ENCODE data around the gene LUM.

Gene LUM

DNA sequence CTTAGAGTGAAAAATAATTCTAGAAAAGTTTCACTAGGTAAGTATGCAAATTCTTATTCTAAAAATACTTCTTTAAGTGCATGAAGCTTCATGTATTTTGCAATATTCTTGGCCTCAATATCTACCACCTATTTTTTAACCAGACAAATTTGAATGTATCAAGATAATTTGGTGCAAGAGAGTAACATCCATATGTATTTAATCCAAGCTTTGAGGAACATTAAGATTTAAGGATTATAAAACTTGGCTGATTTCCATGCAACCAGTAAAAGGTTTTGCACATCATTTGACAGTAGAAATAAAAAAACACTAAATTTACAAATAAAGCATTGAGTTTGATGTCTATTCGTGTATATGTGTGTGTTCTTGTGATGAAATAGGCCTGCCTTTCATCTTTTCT is 7.7 kb downstream of the LUM start:
- Histone ChIP-seq H3K4me3 (no peak overlapping the region), H3K27ac (no peak overlapping the region)
- DNase-seq (ENCODE audit: low spot score), result no peak
- TF ChIP-seq, protein P1, sequence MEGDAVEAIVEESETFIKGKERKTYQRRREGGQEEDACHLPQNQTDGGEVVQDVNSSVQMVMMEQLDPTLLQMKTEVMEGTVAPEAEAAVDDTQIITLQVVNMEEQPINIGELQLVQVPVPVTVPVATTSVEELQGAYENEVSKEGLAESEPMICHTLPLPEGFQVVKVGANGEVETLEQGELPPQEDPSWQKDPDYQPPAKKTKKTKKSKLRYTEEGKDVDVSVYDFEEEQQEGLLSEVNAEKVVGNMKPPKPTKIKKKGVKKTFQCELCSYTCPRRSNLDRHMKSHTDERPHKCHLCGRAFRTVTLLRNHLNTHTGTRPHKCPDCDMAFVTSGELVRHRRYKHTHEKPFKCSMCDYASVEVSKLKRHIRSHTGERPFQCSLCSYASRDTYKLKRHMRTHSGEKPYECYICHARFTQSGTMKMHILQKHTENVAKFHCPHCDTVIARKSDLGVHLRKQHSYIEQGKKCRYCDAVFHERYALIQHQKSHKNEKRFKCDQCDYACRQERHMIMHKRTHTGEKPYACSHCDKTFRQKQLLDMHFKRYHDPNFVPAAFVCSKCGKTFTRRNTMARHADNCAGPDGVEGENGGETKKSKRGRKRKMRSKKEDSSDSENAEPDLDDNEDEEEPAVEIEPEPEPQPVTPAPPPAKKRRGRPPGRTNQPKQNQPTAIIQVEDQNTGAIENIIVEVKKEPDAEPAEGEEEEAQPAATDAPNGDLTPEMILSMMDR (IDR thresholded peaks at IDR 0.05), result no peak

DNA sequence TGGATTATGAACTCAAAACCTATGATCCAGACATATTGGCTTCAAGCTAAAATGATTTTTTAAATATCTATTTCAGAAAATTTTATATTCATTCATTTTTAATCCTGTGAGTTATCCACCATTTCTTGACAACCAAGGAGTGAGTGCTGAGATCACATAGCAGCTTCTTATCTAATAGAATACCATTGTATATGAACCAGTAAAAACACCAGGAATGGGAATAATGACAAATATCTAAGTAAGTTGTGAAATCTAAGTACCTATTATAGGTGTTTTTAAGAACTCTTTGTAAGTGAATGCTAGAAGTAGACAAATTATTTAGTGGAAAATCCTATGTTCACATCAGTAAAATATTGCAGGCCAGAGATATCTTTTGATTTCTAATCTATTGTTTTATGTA is 8.2 kb downstream of the LUM start:
- Histone ChIP-seq H3K27ac (no peak overlapping the region), H3K4me3 (no peak overlapping the region)
- TF ChIP-seq, protein P1 (IDR thresholded peaks at IDR 0.05), result no peak
- DNase-seq (ENCODE audit: low spot score), result no peak

DNA sequence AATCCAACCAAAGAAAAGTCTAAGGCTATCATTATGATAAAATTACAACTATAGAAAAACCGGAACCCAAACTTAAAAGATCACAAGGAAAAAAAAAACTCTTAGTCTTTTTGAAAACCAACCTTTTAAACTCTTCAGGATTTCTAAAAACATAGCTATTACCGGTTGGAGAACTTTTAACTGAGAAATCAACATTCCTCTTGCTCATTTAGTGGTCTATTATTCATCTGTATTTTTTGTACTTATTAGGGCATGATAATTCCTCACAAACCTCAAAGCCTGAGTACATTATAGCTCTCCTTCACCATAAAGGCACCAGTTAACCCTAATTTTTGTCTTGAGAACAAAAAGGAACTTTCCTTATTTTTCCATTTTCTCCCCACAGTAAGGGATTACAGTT is 10.4 kb downstream of the LUM start:
- H3K27ac ChIP-seq, result no peak overlapping the region
- DNase-seq (ENCODE audit: low spot score), result no peak
- TF ChIP-seq, protein P1 (IDR thresholded peaks at IDR 0.05), result no peak
- no peak overlapping the region for H3K4me3 ChIP-seq

DNA sequence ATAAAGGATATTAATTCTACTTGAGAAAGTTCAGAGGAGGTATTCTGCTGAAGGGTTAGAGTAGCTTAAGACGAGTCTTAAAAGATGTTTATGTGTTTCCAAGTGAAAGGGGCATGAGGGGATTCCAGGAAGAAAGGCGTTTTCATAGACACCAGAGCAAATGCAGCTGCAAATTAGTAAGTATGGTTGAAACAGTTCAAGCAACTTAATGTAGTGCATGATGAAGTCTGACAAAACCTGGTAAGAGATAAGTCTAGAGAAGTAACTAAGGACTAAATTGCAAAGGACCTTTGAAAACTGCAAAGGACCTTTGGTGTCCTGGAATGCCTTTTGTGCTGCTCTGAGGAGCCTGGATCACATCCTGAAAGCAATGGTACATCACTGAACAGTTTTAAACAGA is 11.5 kb downstream of the LUM start:
- Histone ChIP-seq H3K27ac (no peak overlapping the region), H3K4me3 (no peak overlapping the region)
- no peak for DNase-seq (ENCODE audit: low spot score)
- TF ChIP-seq, protein P1 (IDR thresholded peaks at IDR 0.05), result no peak

DNA sequence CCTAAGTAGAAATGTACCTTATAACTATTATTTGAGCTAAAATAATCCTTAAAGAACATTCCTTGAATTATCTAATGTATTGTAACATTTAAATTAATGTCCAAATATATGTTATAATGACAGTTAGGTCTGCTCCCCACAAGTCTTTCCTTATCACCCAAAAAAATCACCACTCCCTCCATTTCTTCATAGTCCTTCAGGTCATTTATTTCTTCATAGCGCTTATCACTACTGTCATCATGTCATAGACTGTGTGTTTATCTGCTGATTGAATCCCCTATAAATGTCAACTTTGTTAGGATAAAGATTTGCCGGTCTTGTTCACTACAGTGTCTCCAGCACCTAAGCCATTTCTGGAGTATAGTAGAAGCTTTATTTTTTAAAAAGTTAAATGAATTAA is 12.0 kb downstream of the LUM start:
- TF ChIP-seq, protein P1 (IDR thresholded peaks at IDR 0.05), result no peak
- H3K27ac ChIP-seq, result peak overlapping the region; percentile 3 to 67

DNA sequence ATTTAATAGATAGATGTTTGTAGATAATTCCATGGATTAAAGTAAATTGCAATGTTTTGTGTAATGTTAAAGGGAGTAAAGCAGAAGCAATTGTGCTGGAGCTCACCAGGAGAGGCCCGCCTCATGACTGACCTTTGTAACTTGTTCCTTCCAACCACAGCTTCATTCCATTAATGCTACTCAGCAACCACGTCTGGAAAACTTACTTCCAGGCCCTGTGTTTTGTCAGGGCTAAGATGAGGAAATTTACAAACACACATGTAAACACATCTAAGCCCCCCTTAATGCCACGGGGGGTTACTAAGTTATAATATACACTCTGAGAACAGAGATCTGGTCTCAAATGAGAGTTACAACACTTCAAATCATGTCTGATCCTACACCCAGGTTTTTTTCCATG is 12.4 kb downstream of the LUM start:
- Histone ChIP-seq H3K4me3 (no peak overlapping the region), H3K27ac (peak overlapping the region; percentile 3 to 67)
- DNase-seq (ENCODE audit: low spot score), result no peak
- TF ChIP-seq, protein P1 (IDR thresholded peaks at IDR 0.05), result no peak

More for the DNA sequence above, 12.0 kb downstream of the LUM start:
- no peak for DNase-seq (ENCODE audit: low spot score)
- no peak overlapping the region for H3K4me3 ChIP-seq

DNA sequence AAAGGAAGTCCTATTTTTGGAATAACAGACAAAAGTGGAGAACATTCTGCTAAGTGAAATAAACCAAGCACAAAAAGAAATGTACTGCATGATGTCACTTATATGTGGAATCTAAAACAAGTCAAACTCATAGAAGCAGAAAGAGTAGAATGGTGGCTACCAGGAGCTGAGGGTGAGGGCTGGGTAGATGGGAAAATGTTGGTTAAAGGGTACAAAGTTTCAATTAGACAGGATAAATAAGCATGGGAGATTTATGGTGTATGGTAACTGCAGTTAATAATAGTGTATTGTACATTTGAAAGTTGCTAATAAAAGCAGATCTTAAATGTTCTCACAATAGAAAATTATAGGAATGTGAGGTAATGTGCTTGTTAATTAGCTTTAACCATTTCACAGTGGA is 12.8 kb downstream of the LUM start:
- Histone ChIP-seq H3K27ac (peak overlapping the region in 1 of 2 donors; percentile 47), H3K4me3 (no peak overlapping the region)
- no peak for DNase-seq (ENCODE audit: low spot score)
- TF ChIP-seq, protein P1 (IDR thresholded peaks at IDR 0.05), result no peak
